Esophagus squamous epithelium (tissue), 5 donors: ENCODE measurements around the gene SAYSD1. TPM values are rescaled to one million over a fixed set of nuclear protein-coding genes. Genes with fewer than 3 reads are reported as not detected.

ENCODE experiments used
- DNase-seq: peaks from one replicate; lab custom pipeline; 2025; lab: John Stamatoyannopoulos, UW
- H3K27ac ChIP-seq, 4 donors: fragments of 200-600 bp; sonication (generic); one replicate each; pipeline ENCODE4 v1.5.1; 2016 to 2019; ENCODE audit warnings: mild to moderate bottlenecking in 1 of 4
- H3K27me3 ChIP-seq, 4 donors: fragments of 200-600 bp; sonication (generic); 1 replicate in 3 of 4; 2 replicates in 1 of 4; pipeline versions ENCODE4 v1.5.1 to v1.6.0; 2017 to 2021; ENCODE audit warnings: antibody characterized with exemption in 1 of 4
- H3K36me3 ChIP-seq, 3 donors: fragments of 200-600 bp; sonication (generic); one replicate each; pipeline ENCODE4 v1.5.1; 2016 to 2019
- H3K4me1 ChIP-seq, 3 donors: fragments of 200-600 bp; sonication (generic); one replicate each; pipeline ENCODE4 v1.5.1; 2017 to 2019
- H3K4me3 ChIP-seq, 4 donors: fragments of 200-600 bp; sonication (generic); 1 replicate in 3 of 4; 2 replicates in 1 of 4; pipeline ENCODE4 v1.5.1; 2016 to 2019; ENCODE audit warnings: mild to moderate bottlenecking in 2 of 4, moderate library complexity in 1 of 4
- H3K9me3 ChIP-seq, 3 donors: fragments of 200-600 bp; sonication (generic); one replicate each; pipeline ENCODE4 v1.5.1; 2016 to 2019
- CTCF ChIP-seq, 6 experiments: fragments of 450-650 bp in 4 of 6; fragments of 200-600 bp in 2 of 6; sonication (generic) in 2 of 6; IDR thresholded peaks; one replicate each; pipeline ENCODE4 v1.5.1; 2016 to 2019; ENCODE audit warnings: antibody characterized with exemption in 6 of 6, mild to moderate bottlenecking in 4 of 6, moderate library complexity in 4 of 6
- POLR2A ChIP-seq, 4 donors: fragments of 450-650 bp; IDR thresholded peaks; one replicate each; pipeline ENCODE4 v1.6.1; 2017; ENCODE audit warnings: antibody characterized with exemption in 4 of 4, mild to moderate bottlenecking in 4 of 4, moderate library complexity in 3 of 4
- WGBS, 2 donors: methylation state at CpG; one replicate each; pipeline ENCODE4 v1.1.5; 2018; 5-methylcytosine and 5-hydroxymethylcytosine counted together
- intact Hi-C: fragments of 100-400 bp; cut with DNase I; formaldehyde crosslinking; loops from one replicate; pipeline ENCODE4 v1.15.0; 2022
- total RNA-seq, 4 donors: library from RNA; depleted of rRNA; stranded (reverse); fragments of >200 nt; gene quantifications; one replicate each; pipeline ENCODE4 v1.1.0, GENCODE V29; 2016
- donor health status: DM: yes; HTN: yes; CAD: no.

SAYSD1 gene
- total RNA-seq, 4 donors from 2014 or later = 11.0 to 12.6 (median 11.6) TPM

GRCh38 chr6:39153766-39154397 lies 38.9 kb upstream of the SAYSD1 start:
- Histone ChIP-seq H3K27me3 (peaks cover 0 to 8% (median 0%) of the 10 kb centered on the region in 4 donors), H3K36me3 (no peaks in the 10 kb centered on the region), H3K9me3 (no peaks in the 10 kb centered on the region), H3K4me3 (no peak overlapping the region), H3K4me1 (no peaks in the 10 kb centered on the region), H3K27ac (no peak overlapping the region)
- no peak for TF ChIP-seq CTCF (IDR thresholded peaks at IDR 0.05)
- TF ChIP-seq POLR2A (IDR thresholded peaks at IDR 0.05) = no peak
- no peak for DNase-seq
- intact Hi-C loops = no loop called here
- 79 to 84% methylated on average over 6 of the region's 6 CpGs for WGBS, 2 donors

- TF ChIP-seq CTCF (IDR thresholded peaks at IDR 0.05) (no peak), POLR2A (IDR thresholded peaks at IDR 0.05) (no peak)
- DNase-seq = no peak
- 51 to 70% methylated on average over 5 of the region's 5 CpGs for WGBS, 2 donors
- Histone ChIP-seq H3K36me3 (no peaks in the 10 kb centered on the region), H3K27me3 (peaks cover 0 to 24% (median 0%) of the 10 kb centered on the region in 4 donors), H3K27ac (no peak overlapping the region), H3K9me3 (no peaks in the 10 kb centered on the region), H3K4me3 (no peak overlapping the region), H3K4me1 (no peaks in the 10 kb centered on the region)
- intact Hi-C loops = no loop called here
Measured at GRCh38 chr6:39152262-39152661, 37.3 kb upstream of the SAYSD1 start.

GRCh38 chr6:39151211-39151610 lies 36.2 kb upstream of the SAYSD1 start:
- H3K9me3 ChIP-seq = no peaks in the 10 kb centered on the region
- no peak overlapping the region for H3K4me3 ChIP-seq
- H3K27ac ChIP-seq = no peak overlapping the region
- H3K36me3 ChIP-seq = no peaks in the 10 kb centered on the region
- WGBS, 2 donors = 51 to 62% methylated on average over 3 of the region's 3 CpGs
- TF ChIP-seq POLR2A (IDR thresholded peaks at IDR 0.05) (no peak), CTCF (IDR thresholded peaks at IDR 0.05) (no peak)
- intact Hi-C loops = no loop called here
- DNase-seq = no peak
- H3K27me3 ChIP-seq = peaks cover 0 to 28% (median 0%) of the 10 kb centered on the region in 4 donors
- no peaks in the 10 kb centered on the region for H3K4me1 ChIP-seq

GRCh38 chr6:39144481-39145173 lies 29.6 kb upstream of the SAYSD1 start:
- peaks cover 0 to 51% (median 0%) of the 10 kb centered on the region in 4 donors for H3K27me3 ChIP-seq
- no peak for TF ChIP-seq POLR2A (IDR thresholded peaks at IDR 0.05)
- TF ChIP-seq CTCF (IDR thresholded peaks at IDR 0.05) = no peak
- H3K36me3 ChIP-seq = no peaks in the 10 kb centered on the region
- 77 to 86% methylated on average over 1 of the region's 1 CpG for WGBS, 2 donors
- peaks cover 0 to 13% (median 0%) of the 10 kb centered on the region in 3 donors for H3K4me1 ChIP-seq
- no peaks in the 10 kb centered on the region for H3K9me3 ChIP-seq
- intact Hi-C loops = no loop called here
- H3K4me3 ChIP-seq = no peak overlapping the region
- no peak overlapping the region for H3K27ac ChIP-seq
- no peak for DNase-seq

- no peak for TF ChIP-seq POLR2A (IDR thresholded peaks at IDR 0.05)
- no peak for TF ChIP-seq CTCF (IDR thresholded peaks at IDR 0.05)
- Histone ChIP-seq H3K27ac (no peak overlapping the region), H3K4me1 (peaks cover 0 to 13% (median 0%) of the 10 kb centered on the region in 3 donors), H3K4me3 (no peak overlapping the region), H3K9me3 (peaks cover 0 to 8% (median 0%) of the 10 kb centered on the region in 3 donors), H3K27me3 (peaks cover 0 to 56% (median 0%) of the 10 kb centered on the region in 4 donors), H3K36me3 (no peaks in the 10 kb centered on the region)
- intact Hi-C loops = no loop called here
- 50 to 54% methylated on average over 12 to 13 of the region's 13 CpGs for WGBS, 2 donors
- no peak for DNase-seq
Measured at GRCh38 chr6:39143238-39143930, 28.4 kb upstream of the SAYSD1 start.
